K562 (cell line): Measurements from ENCODE around the gene MTO1. TPM values are rescaled to one million over a fixed set of nuclear protein-coding genes. Genes with fewer than 3 reads are reported as not detected.

Experiments used
- ATAC-seq: fragments of 200-7000 bp; cut with Tn5 transposase; 3 replicates; pipeline ENCODE4 v1.9.1; 2020; ENCODE audit warnings: moderate library complexity
- BruUV-seq: library from RNA; stranded (reverse); fragments of 400-500 nt; replicated peaks from 2 replicates; lab custom pipeline; 2021; lab: Mats Ljungman, UMichigan
- CTCF ChIA-PET: fragments of 300-600 bp; formaldehyde crosslinking; extraction: SDS; loops from one replicate; lab custom pipeline; 2021; ENCODE audit warnings: low intra/inter-chr PET ratio; lab: Yijun Ruan, JAX
- POLR2A ChIA-PET: fragments of 300-600, 350-650 bp; sonication (Branson Sonifier 250); formaldehyde crosslinking; extraction: SDS; loops from one replicate; lab custom pipeline; 2021; ENCODE audit warnings: antibody characterized with exemption, inconsistent platforms; lab: Yijun Ruan, JAX
- DNase-seq, 4 experiments: peaks; one replicate each; pipeline versions ENCODE4 v3.0.0 to v3.0.0-alpha.2; 2011 to 2018; ENCODE audit warnings: low spot score in 3 of 4, mixed read lengths in 3 of 4; ENCODE audit errors: extremely low read depth in 1 of 4
- FAIRE-seq: peaks from 2 replicates; lab custom pipeline; 2011; peaks lifted over from hg19 to GRCh38; lab: Jason Lieb, UNC
- H2AFZ ChIP-seq: 2 replicates; pipeline ENCODE4 v1.6.0; 2011; ENCODE audit warnings: low read depth, low read length, control low read depth, inconsistent platforms
- H3K27ac ChIP-seq: fragments of 200-600 bp; 3 replicates; pipeline ENCODE4 v1.8.0; 2011; ENCODE audit warnings: low read depth, mild to moderate bottlenecking, control low read depth, inconsistent platforms, low read length, moderate library complexity, mixed read lengths; ENCODE audit errors: extremely low read depth
- H3K27me3 ChIP-seq, 2 experiments: fragments of 300-600 bp in 1 of 2; 2 replicates in 1 of 2; 3 replicates in 1 of 2; pipeline versions ENCODE4 v1.6.0 to v1.8.0; 2011; ENCODE audit warnings: inconsistent platforms in 2 of 2, low read length in 2 of 2, mild to moderate bottlenecking in 1 of 2, mixed read lengths in 1 of 2, moderate library complexity in 1 of 2; ENCODE audit not compliant: control insufficient read depth in 2 of 2, insufficient read depth in 2 of 2
- H3K36me3 ChIP-seq: fragments of 300-600 bp; 3 replicates; pipeline ENCODE4 v1.8.0; 2011; ENCODE audit warnings: mild to moderate bottlenecking, low read length, inconsistent platforms; ENCODE audit not compliant: control insufficient read depth, insufficient read depth
- H3K4me1 ChIP-seq, 2 experiments: fragments of 200-600 bp in 1 of 2; replicated peaks in 1 of 2; 2 replicates in 1 of 2; 3 replicates in 1 of 2; pipeline versions ENCODE4 v1.5.1 to v1.8.0; 2011; ENCODE audit warnings: inconsistent platforms in 2 of 2, low read length in 2 of 2, mild to moderate bottlenecking in 1 of 2, mixed read lengths in 1 of 2, moderate library complexity in 1 of 2; ENCODE audit not compliant: control insufficient read depth in 2 of 2, insufficient read depth in 2 of 2
- H3K4me2 ChIP-seq: 2 replicates; pipeline ENCODE4 v1.6.1; 2011; ENCODE audit warnings: low read length, control low read depth, inconsistent platforms, mixed read lengths; ENCODE audit not compliant: insufficient read depth
- H3K4me3 ChIP-seq: fragments of 200-600 bp; sonication (generic), shearing (Covaris generic); 2 replicates; pipeline ENCODE4 v1.5.1; 2016; ENCODE audit warnings: control low read depth, inconsistent platforms
- H3K79me2 ChIP-seq: fragments of 200-600 bp; 3 replicates; pipeline ENCODE4 v1.8.0; 2011; ENCODE audit warnings: low read length, inconsistent platforms; ENCODE audit not compliant: control insufficient read depth, insufficient read depth
- H3K9ac ChIP-seq, 2 experiments: 2 replicates each; pipeline versions ENCODE4 v1.6.0 to v1.6.1; 2011; ENCODE audit warnings: low read depth in 2 of 2, low read length in 2 of 2, control low read depth in 1 of 2, inconsistent platforms in 1 of 2, mild to moderate bottlenecking in 1 of 2, mixed read lengths in 1 of 2; ENCODE audit not compliant: insufficient read depth in 1 of 2
- H3K9me1 ChIP-seq: one replicate; pipeline ENCODE4 v1.6.0; 2011; ENCODE audit warnings: inconsistent platforms, mild to moderate bottlenecking, low read length, moderate library complexity; ENCODE audit not compliant: control insufficient read depth, insufficient read depth
- H3K9me3 ChIP-seq: replicated peaks from 2 replicates; pipeline ENCODE4 v1.5.1; 2011; ENCODE audit warnings: low read depth, low read length, inconsistent platforms; ENCODE audit not compliant: control insufficient read depth, insufficient read depth
- H4K20me1 ChIP-seq: replicated peaks from 2 replicates; pipeline ENCODE4 v1.6.1; 2011; ENCODE audit warnings: low read length, inconsistent platforms, mixed read lengths; ENCODE audit not compliant: control insufficient read depth, insufficient read depth
- MGA ChIP-seq: fragments of 450-650 bp; IDR thresholded peaks from 2 replicates; pipeline ENCODE4 v1.6.1; 2016; ENCODE audit warnings: mild to moderate bottlenecking, moderate library complexity
- NEUROD1 ChIP-seq: fragments of 150-350 bp; IDR thresholded peaks from 2 replicates; pipeline ENCODE4 v1.6.1; 2014; ENCODE audit warnings: borderline replicate concordance, low read length, low read depth; ENCODE audit not compliant: partially characterized antibody
- SIN3A ChIP-seq, 2 experiments: fragments of 150-350 bp in 1 of 2; IDR thresholded peaks; 2 replicates each; pipeline ENCODE4 v1.6.1; 2011 to 2016; ENCODE audit warnings: borderline replicate concordance in 2 of 2, low read depth in 2 of 2, low read length in 2 of 2, mild to moderate bottlenecking in 2 of 2, moderate library complexity in 2 of 2; ENCODE audit not compliant: control insufficient read depth in 1 of 2
- SRSF9 ChIP-seq: fragments of 200-400 bp; formaldehyde crosslinking; IDR thresholded peaks from 2 replicates; pipeline ENCODE4 v1.6.1; 2017; ENCODE audit warnings: low read depth, low read length, borderline replicate concordance
- TCFL5 ChIP-seq: fragments of 250-450 bp; sonication (Bioruptor Pico); conservative IDR thresholded peaks from 2 replicates; pipeline ENCODE4 v1.6.1; 2021; ENCODE audit warnings: mild to moderate bottlenecking, moderate library complexity, matching md5 sums
- WGBS: fragments of 100-300 bp; shearing (Covaris generic); methylation state at CpG from one replicate; pipeline ENCODE4 v1.1.6; 2016; ENCODE audit warnings: low coverage, mixed read lengths; ENCODE audit not compliant: insufficient coverage; ENCODE audit errors: missing lambda C conversion rate; 5-methylcytosine and 5-hydroxymethylcytosine counted together
- in situ Hi-C: fragments of 300-500 bp; cut with MboI; formaldehyde crosslinking; loops from 4 replicates; pipeline ENCODE4 v1.15.0; 2018; ENCODE audit warnings: inconsistent platforms, mixed read lengths
- intact Hi-C: fragments of 100-400 bp; cut with micrococcal nuclease; formaldehyde crosslinking; loops from 2 replicates; pipeline ENCODE4 v1.14.2; 2022
- polyA plus RNA-seq, 8 experiments: library from polyadenylated mRNA; depleted of rRNA in 4 of 8; stranded (reverse) in 5 of 8; unstranded in 3 of 8; fragments of >200 nt; fragmentation: Nextera tagmentation in 2 of 8; fragmentation: Illumina TruSeq in 1 of 8; extraction: Ambion mirVana in 2 of 8; extraction: Trizol in 1 of 8; gene quantifications; 2 replicates each; pipeline versions ENCODE4 v1.2.1 to v1.2.3, GENCODE V29; 2011 to 2014; ENCODE audit warnings: inconsistent platforms in 1 of 8, missing spikeins in 1 of 8
- total RNA-seq, 7 experiments: library from RNA; depleted of rRNA in 6 of 7; stranded (reverse); fragments of >200 nt in 6 of 7; fragmentation: Illumina TruSeq in 2 of 7; extraction: Trizol in 2 of 7; gene quantifications; 2 replicates each; pipeline versions ENCODE4 v1.2.1 to v1.2.3, GENCODE V29; 2011 to 2021; ENCODE audit warnings: low replicate concordance in 1 of 7

The MTO1 gene
- total and polyA plus RNA-seq, 9 of the 15 experiments (the other 6 are each of a cell fraction or from before 2014, with no cell fraction given): 33.4 to 62.3 (median 50.6) TPM

GRCh38 chr6:73443555-73443954 lies 18.0 kb upstream of the MTO1 start:
- no peak overlapping the region for H3K4me2 ChIP-seq

More at GRCh38 chr6:73443555-73443954, 18.0 kb upstream of the MTO1 start:
- Histone ChIP-seq H4K20me1 (no peaks in the 10 kb centered on the region), H3K9me3 (no peaks in the 10 kb centered on the region), H3K36me3 (no peaks in the 10 kb centered on the region), H3K4me3 (no peak overlapping the region), H3K27ac (no peak overlapping the region), H3K9ac (no peak overlapping the region), H3K27me3 (no peaks in the 10 kb centered on the region), H2AFZ (no peak overlapping the region), H3K79me2 (no peaks in the 10 kb centered on the region), H3K9me1 (no peaks in the 10 kb centered on the region), H3K4me1 (no peaks in the 10 kb centered on the region; a peak in 1 of 5 replicates)
- DNase-seq (no peak), ATAC-seq (no peak), FAIRE-seq (no peak)
- 69% methylated on average over 3 of the region's 3 CpGs for WGBS
- POLR2A ChIA-PET: no interaction called here
- no TSS peak for BruUV-seq
- in situ Hi-C loops (no loop called here), intact Hi-C loops (no loop called here)
- CTCF ChIA-PET: no interaction called here
- TF ChIP-seq TCFL5 (CRISPR knock-in tag) (no peak), SIN3A (IDR thresholded peaks at IDR 0.05; ENCODE audit: borderline replicate concordance in 2 of 2, control insufficient read depth in 1 of 2, low read depth in 2 of 2, low read length in 2 of 2) (no peak), NEUROD1 (no peak), MGA (no peak), SRSF9 (no peak)
